Stimulated activated CD8-positive, alpha-beta memory T cell treated with anti-CD3 and anti-CD28 coated beads, Interleukin-15, amount 100 ng/mL, for 1 hour (primary cell): ENCODE results near the gene LHCGR.
"Not testable (repeated sequence)": the region's sequence is repeated elsewhere in the genome, so short reads cannot be mapped to it uniquely, and the experiment has no call there.

Source experiments
- DNase-seq: peaks from one replicate; pipeline ENCODE4 v3.0.0-alpha.2; 2020; ENCODE audit warnings: low read depth

Gene LHCGR

DNA sequence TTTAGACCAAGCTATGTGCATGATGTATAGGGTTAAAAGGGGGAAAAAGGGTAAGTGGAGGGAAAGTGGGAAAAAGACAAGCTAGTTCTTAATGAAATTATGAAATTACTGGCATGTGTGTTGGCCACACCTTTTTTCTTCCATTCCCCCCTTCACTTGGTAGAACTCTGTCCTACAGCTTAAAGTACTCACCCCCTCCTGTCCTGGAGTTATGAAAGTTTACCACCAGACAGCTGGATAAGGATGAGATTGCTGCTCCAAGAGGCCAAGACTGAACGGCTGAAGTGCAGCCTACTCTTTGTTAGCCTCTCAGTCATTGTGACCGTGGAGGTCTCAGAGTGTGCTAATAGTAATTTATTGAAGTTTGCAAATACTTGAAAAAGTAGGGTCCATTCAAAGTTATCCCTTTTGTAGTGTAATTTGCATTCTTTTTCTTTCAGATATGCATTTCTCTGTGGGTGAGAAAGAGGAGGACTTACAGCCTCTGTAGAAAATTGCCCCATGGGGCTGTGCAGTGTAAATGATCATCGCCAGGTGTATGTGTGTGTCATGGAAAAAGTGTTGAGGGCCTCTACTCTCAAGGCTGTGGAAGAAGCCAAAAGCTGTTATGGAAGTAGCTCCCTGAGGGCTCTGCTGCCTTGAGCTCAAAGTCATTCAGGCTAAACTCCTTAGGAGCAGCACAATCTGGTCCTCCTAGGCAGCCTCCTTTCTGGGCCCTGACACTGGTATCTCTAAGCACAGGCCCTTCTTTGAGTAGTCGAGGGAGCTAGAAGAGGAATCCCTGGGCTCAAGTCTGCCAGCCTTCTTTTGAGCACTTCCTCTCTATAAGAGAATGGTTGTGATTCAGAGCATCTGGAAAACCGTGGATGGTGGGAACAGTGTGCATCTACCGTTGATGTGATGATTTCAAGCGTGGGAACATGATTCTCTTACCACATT, 46.2 kb downstream of the LHCGR start:
- no peak for DNase-seq

DNA sequence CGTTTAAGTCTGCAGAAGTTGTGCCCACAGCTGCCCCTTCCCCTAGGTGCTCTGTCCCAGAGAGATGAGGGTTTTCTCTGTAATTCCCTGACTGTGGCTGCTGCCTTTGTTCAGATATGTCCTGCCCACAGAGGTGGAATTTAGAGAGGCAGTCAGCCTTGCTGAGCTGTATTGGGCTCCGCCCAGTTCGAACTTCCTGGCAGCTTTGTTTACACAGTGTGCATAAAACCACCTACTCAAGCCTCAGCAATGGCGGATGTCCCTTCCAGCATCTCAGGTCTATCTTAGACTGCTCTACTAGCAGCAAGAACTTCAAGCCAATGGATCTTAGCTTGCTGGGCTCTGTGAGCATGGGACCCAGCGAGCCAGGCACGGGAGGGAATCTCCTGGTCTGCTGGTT, 48.1 kb downstream of the LHCGR start:
- DNase-seq: no peak

DNA sequence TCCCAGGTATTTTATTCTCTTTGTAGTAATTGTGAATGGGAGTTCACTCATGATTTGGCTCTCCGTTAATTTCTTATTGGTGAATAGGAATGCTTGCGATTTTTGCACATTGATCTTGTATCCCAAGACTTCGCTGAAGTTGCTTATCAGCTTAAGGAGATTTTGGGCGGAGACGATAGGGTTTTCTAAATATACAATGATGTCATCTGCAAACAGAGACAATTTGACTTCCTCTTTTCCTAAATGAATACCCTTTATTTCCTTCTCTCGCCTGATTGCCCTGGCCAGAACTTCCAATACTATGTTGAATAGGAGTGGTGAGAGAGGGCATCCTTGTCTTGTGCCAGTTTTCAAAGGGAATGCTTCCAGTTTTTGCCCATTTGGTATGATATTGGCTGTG, 51.9 kb downstream of the LHCGR start:
- not testable (repeated sequence) for DNase-seq

DNA sequence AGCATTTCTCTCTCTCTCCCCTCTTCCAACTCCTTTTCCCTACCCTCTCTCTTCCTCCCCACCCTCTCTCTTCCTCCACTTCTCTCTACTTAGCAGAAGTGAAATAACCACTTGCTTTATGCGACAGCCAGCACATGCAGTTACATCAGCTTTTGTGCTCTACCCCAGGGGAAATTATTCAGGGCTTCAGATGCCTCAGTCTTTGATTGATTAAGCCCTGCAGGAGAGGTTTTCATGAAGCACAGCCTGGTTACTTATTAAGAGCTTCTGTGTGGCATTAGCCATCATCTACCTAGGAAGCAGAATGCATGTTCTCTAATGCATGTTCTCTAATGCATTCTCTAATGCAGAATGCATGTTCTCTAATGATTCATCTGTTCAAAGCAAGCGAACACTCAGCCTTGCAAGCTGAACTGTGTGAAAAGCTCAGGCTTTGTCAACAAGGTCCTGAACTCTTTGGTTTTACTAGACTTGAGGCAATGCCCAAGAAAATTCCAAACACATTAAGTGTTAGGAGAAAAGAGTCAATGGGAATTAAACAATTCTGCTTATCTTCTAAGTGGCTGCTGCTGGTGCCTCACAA, 56.1 kb downstream of the LHCGR start:
- DNase-seq: no peak

DNA sequence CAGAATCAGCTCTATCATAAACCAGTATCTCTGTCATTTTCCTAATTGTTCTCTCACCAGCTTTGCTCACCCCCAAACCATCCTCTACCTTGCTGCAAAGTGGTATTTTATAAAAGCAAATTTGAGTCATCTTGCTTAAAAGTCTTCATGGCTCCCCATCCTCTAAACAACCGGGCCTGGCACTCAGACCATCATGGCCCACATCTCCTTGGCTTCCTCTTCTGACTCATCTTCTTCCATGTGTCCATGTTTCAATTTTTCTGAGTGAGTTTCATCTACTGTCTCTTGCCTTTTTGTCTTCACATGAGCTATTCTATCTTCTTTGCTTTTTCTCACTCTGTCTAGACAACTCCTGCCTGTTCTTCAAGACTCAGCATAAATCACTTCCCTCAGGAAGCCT, 58.6 kb downstream of the LHCGR start:
- no peak for DNase-seq

DNA sequence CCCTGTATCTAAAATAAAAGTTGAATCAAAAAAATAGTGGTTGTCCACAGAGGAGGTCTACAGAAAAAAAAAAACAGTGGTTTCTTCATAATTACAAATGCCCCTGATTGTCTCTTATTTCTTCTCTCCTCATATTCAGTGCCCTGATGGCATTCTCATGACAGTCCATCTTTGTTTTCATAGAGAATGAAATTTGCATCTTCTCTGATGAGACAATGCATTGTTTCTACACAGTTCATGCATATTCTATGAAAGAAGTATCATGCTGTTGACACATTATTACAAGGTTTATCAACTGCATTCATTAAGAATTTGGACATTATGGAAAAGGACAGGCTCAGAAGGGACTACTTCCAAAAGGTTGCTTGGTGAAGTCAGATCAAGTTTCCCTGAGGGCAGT, 59.5 kb downstream of the LHCGR start:
- DNase-seq: no peak

DNA sequence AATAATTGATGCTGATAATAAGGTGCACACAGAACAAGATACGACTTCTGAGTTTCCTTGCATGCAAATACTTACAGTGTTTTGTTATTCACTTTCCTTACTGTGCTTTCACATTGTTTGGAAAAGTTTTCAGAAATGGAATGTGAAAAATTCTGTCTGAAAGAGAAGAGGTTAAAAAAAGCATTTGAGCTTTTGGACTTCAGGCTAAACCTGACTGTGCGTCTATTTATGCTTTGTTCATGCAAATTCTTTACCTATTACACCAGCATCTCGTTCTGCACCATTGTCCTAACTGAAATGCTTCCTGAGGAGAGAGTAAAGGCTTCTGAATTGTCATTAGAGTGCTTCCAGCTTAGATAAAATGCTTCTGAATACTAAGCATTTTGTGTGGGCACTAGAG, 61.4 kb downstream of the LHCGR start:
- no peak for DNase-seq

DNA sequence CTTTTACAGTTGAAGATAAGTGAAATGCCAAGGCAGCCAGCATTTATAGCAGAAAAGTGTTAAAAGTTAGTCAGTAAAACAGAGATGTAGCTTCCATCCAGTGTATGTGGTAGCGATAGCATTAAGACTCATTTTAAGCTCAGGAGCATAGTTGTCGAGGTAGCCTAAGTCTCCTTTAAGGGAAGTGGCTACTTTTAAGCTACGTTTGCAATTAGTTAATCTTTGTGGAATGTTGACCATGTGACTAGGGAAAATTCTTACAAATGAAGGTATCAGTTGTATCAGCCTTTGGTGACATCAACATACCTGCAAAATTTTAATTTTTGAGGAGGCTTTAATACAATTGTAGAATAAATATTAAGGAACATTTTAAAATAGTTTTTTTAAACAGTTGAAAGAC, 61.9 kb downstream of the LHCGR start:
- no peak for DNase-seq

DNA sequence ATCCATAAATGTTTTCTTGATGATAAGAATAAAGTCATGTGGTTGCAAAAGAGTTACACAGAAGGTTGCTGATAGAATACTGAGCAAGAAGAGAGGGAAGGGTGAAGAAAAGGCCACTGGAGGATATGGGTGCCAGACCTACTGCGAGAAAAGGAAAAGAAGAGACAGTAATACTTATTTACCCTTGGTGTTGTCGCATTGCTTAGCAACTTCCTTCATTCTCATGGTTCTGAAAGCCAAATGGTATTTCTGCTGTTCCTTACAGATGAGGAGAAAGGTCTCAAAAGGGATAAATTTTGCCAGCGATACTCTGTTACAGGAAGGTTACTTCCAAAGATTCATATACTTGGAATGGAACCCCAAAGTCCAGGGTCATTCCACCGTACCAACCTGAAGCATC, 62.5 kb downstream of the LHCGR start:
- no peak for DNase-seq

DNA sequence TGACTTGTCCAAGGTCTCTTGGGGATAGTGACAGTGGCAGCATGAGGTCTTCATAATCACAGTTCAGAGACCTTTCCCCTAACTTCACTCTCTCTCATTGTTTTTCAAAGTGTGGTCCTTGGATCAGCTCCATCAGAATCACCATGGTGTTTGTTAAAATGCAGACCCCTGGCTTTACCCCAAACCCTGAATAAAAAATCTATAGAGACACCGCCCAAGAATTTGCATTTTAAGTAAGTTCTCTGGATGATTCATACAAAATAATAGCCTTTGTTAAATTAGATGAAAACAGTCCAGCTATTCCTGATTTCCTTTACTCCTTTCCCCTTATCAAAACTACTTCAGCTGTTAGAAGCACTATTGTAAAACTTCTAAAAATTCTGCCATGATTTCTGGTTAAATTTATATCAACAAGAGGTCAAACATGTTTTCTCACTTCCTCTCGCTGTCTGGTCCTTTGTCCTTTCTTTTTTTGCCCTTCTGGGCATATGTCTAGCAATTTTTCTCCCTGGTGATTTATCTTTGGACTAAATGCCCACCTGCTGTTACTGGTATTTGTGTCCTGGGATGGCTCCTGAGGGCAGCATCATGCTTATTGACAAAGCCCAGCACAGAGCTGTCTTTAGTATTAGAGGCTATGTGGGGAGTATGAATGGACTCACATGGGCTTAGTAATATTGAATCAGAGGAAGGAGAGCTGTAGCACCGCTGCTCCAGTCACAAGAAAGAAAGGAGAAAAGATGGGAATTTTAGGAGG, 63.4 kb downstream of the LHCGR start:
- DNase-seq: no peak

DNA sequence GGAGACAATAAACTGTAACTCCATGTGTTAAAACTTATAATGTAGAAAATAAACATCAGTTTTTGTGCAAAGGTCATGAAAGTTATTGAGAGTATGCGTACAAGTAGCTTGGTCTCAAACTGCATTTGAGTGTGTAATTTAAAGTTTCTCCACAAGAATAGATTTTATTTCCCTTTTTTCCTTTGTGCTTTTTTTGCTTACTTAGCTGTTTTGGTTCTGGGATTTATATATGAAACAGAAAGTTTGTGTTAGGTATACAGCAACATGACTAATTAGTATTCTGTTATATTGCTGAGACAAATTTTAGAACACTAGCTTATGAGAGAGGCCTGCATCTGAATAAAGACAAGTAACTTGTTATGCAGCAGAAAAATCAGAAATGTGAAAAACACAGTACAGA, 70.4 kb downstream of the LHCGR start:
- no peak for DNase-seq

DNA sequence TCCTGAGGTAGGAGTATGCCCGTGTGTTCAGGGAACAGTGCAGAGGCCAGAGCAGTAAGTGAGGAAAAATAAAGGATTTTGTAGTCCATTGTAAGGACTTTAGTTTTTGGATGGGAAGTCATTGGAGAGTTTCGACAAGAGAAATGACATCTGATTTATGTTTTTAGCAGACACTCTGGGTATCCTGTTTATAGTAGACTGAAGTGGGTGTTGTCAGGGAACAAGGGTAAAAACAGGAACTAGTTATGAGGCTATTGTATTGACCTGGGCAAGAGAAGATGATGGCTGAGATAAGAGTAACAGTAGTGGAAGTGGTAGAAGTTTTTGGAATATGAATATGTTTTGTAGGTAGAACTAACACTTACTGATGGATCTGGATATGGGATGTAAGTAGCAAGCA, 78.1 kb downstream of the LHCGR start:
- no peak for DNase-seq

DNA sequence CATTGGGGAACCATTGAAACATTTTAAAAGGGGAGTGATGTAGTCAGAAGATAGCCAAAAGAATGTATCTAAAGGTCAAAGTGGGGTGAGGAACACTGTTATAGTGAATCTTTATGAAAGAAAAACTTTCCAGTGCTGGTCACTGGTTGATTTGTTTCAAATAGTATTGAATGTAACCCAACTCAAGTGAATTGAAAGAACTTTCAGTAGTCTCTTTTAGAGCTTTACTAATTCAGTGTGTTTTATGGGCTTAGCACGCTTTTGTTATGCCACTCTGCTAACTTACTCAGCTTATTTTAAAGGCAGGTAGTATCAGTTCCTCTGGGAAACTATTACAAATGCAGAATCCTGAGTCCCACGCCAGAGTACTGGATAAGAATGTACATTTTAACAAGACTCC, 80.6 kb downstream of the LHCGR start:
- no peak for DNase-seq

DNA sequence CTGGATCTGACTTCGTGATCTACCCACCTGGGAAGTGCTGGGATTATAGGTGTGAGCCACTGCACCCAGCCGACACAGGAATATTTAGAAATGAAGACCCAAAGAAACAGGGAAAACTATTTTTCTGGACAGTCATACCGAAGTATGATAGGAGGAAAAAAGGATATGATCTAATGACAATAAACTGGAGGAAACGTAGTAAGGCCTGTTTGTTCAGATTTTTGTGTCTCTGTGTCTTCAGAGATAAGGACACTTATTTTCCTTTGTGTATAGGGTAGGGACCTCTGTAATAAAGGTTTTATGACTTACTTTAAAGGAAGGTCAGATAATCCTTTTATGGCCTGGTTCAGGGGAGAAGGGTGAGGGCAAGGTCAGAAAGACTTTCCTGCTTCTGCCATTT, 81.9 kb downstream of the LHCGR start:
- DNase-seq: no peak

DNA sequence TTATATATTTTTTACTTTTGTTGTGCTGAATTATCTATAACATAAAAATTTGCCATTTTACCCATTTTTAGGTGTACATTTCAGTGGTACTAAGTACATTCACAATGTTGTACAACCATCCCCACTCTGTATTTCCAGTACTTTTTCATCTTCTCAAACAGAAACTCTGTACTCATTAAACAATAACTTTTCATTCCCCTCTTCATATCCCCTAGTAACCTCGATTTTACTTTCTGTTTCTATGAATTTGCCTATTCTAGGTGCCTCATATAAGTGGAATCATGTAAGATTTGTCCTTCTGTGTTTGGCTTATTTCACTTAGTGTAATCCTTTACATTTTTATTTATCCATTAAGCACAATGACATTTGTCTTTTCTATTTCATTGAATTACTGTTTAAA, 86.5 kb downstream of the LHCGR start:
- DNase-seq: no peak

DNA sequence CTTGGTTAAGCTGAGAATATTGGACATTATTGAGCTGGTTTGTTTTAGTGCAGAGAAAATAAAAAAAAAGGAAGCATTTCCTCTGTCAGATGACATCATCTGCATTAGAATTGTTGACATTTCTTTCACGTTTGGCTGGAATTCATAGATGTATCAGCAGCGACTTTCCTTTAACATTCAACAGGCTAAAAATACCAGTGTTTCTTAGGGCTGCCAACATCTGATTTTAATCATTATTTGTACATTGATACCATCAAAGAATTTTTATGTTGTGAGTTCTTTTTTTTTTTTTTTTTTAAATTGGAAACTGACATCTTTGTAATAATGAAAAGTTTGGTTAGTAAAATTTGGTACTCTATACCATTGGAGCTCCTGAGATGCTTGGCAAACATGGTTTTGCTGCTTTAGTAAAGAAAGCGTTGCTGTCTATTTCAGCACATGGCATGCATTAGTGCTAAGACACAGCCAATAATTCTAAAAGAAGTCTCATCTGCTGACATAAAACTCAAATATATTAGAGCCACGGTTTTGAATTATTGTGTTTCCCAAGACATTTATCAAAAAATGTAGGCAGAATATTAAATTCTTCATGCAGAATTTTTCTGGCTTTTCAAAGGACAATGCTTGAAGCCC, 104.2 kb downstream of the LHCGR start:
- no peak for DNase-seq

DNA sequence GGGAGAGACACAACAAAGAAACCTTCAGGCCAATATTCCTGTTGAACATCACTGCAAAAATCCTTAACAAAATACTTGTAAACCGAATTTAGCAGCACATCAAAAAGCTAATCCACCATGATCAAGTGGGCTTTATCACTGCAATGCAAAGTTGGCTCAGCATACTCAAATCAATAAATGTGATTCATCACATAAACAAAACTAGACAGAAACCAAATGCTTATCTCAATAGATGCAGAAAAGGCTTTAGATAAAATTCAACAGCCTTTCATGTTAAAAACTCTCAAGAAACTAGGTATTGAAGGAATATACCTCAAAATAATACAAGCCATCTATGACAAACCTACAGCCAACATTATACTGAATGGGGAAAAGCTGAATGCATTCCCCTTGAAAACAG, 117.3 kb downstream of the LHCGR start:
- no peak for DNase-seq
